Epithelial cell of proximal tubule (primary cell): Measurements from ENCODE around the gene AKT1S1. TPM values are rescaled to one million over a fixed set of nuclear protein-coding genes. Genes with fewer than 3 reads are reported as not detected.

ENCODE experiments used
- DNase-seq: peaks from one replicate; pipeline ENCODE4 v3.0.0-alpha.2; 2011; ENCODE audit warnings: low read depth
- H3K4me3 ChIP-seq: 2 replicates; pipeline ENCODE4 v1.5.1; 2011; ENCODE audit warnings: low read depth, mild to moderate bottlenecking, low read length
- total RNA-seq: library from RNA; depleted of rRNA; stranded (reverse); fragments of >200 nt; gene quantifications from 2 replicates; pipeline ENCODE4 v1.2.3, GENCODE V29; 2015
- TF ChIP-seq, protein P1 (sequence below): conservative IDR thresholded peaks from 2 replicates; pipeline ENCODE4 v1.5.1; 2012; ENCODE audit warnings: low read depth, mild to moderate bottlenecking, low read length

AKT1S1 gene
- total RNA-seq, 1 donor from 2014 or later: 25.8 TPM

DNA sequence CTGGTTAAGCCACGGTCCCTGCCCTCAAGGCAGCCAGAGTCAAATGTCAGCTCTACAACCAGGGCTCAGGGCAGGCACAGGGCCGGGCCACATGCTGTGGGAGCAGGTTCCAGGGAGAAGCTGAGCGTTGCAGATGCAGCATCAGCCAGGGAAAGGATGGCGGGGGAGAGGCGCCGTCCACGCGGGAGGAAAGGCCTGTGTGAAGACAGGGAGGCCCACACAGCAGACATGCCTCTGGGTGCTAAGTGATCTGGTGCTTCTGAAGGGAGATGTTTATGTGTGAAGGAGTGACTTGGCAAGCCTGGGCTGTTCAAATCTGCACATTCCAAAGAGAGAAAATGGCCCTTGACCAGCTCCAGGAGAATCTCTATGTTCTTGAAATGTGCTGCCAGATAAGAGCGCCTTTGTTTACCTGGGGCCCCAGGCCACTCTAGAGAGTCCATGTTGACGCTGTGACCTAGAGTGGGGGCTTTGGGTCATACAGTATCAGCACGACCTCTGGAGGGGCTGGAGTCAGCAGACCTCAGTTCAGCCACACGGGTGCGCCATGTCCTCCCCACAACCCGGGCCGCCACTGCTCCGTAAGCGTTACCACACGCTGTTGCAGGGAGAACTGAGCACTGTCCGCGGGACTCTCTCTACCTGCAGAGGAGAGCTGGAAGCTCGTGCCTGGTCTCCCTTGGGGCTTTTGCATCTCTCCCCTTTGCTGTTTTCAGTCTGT is 36.0 kb upstream of the AKT1S1 start:
- no peak overlapping the region for H3K4me3 ChIP-seq
- no peak for DNase-seq
- TF ChIP-seq, protein P1, sequence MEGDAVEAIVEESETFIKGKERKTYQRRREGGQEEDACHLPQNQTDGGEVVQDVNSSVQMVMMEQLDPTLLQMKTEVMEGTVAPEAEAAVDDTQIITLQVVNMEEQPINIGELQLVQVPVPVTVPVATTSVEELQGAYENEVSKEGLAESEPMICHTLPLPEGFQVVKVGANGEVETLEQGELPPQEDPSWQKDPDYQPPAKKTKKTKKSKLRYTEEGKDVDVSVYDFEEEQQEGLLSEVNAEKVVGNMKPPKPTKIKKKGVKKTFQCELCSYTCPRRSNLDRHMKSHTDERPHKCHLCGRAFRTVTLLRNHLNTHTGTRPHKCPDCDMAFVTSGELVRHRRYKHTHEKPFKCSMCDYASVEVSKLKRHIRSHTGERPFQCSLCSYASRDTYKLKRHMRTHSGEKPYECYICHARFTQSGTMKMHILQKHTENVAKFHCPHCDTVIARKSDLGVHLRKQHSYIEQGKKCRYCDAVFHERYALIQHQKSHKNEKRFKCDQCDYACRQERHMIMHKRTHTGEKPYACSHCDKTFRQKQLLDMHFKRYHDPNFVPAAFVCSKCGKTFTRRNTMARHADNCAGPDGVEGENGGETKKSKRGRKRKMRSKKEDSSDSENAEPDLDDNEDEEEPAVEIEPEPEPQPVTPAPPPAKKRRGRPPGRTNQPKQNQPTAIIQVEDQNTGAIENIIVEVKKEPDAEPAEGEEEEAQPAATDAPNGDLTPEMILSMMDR: no peak

DNA sequence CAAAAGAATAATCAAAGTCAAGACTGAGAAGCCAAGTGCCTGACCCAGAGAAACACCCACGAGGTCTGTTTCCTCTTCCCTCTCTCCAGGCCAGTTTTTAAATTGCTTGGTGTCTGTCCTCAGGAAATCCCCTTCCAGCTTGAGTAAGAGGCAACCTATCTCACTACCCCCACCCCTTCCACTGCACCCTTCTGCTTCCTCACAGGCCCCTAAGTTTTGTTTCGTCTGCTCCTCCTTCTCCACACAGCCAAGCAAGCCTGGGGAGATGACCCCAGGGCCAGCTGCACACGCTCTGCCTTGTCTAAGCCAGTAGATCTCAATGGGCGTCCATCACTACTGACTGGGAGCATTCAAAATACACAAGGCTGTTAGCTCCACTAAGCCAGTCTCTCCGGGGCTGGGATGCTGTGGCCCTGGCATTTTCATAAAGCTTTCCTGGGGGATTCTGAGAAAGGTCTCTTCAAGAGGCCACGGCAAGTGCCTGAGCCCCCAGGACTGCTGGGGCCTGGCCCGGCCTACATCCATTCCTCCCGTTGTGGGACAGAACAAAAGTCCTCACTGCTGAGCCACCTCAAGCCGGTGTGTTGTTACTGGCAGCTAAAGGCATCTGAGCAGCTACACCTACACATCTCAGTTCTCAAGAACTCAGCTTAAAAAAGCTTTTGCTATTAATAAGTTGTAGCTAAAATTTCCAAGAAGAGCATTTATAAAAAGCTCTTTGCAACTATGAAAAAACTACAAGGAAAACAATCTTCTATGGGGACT is 34.4 kb upstream of the AKT1S1 start:
- DNase-seq: no peak
- TF ChIP-seq, protein P1: no peak
- H3K4me3 ChIP-seq: no peak overlapping the region

DNA sequence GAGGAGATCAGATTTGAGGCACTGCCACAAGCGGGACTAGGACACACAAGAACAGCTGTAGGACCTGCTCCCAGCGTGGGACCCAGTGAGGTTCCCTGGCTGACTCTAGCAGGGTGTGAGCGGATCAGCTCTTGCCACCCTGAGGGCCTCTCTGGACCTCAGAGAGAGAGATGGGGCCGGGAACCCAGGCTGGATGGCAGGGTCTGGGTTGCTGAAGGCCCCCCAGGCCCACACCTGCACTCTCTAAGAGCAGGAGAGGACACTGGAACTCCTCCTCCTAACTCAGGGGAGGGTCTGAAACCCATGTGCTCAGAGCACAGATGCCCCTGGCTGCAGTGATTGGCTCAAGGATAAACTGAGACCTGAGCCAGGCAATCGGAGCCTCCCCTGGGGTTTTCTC is 33.0 kb upstream of the AKT1S1 start:
- H3K4me3 ChIP-seq: no peak overlapping the region
- no peak for DNase-seq
- TF ChIP-seq, protein P1: no peak

DNA sequence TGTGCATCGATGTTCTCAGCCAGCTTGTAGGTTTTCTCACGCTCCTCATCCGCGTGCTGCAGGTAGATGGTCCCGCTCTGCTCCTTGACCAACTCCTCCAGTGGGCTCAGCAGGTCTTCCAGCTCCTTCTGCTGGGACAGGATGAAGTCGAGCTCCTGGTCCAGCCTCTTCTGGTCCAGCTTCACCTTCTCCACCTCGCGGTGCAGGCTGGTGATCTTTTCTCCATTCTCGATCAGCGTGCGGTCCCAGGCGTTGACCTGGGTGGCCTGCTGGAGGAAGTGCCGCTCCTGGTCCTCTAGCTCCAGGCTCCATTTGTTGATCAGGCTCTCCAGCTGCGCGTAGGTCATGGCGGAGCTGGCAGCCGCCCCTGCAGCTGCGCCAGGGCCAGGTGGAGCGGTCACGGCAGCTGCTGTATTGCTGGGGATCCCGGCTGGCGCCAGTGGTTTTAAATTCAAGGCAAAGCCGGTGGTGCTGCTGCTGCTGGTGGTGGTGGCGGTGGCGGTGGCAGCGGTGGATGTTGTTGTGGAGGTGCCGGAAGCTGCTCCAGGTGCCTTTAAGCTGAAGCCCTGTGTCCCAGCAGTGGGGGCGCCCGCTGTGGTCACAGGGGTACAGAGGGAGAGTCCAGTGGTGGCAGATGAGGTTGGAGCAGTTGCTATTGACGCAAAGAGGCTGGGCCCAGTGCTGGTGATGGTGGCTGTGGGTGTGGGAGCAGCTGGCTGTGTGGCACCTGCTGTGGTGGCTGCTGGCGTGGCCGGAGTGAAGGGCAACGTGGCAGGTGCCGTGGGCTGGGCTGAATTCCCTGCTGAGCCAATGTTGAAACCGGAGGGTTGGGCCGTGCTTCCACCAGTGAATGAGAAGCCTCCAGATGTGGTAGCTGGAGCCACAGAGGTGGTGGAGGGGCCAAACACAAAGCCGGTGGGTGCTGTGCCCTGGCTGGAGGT is 31.6 kb upstream of the AKT1S1 start:
- TF ChIP-seq, protein P1: no peak
- H3K4me3 ChIP-seq: no peak overlapping the region
- DNase-seq: no peak

DNA sequence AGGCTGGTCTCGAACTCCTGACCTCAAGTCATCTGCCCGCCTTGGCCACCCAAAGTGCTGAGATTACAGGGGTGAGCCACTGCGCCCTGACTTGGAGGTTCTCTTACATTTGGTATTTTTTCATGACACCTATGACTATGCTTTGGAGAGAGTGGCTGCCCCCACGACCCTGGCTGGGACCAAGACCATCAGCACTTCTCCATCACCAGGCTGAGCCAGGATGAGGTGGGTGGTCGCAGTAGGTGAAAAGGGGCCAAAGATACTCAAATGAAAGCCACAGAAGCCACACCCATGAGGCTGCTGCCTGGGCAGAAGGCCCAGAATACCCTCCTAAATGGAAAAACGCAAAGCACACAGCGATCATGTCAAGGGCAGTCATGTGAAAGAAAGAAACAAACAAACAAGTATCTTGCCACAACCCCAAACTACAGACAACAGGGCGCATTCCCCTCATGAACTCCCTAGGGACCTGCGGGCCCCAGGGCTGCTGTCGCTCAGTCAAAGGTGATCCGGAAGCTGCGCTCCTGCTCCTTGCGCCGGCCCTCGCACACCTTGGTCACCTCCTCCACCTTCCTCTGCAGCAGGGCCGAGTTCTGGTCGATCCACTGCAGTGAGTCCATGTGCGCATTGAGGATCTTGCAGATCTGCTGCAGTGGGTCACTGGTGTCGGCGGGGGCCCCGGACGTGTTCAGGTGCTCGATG is 30.7 kb upstream of the AKT1S1 start:
- DNase-seq: no peak
- no peak overlapping the region for H3K4me3 ChIP-seq
- TF ChIP-seq, protein P1: no peak

DNA sequence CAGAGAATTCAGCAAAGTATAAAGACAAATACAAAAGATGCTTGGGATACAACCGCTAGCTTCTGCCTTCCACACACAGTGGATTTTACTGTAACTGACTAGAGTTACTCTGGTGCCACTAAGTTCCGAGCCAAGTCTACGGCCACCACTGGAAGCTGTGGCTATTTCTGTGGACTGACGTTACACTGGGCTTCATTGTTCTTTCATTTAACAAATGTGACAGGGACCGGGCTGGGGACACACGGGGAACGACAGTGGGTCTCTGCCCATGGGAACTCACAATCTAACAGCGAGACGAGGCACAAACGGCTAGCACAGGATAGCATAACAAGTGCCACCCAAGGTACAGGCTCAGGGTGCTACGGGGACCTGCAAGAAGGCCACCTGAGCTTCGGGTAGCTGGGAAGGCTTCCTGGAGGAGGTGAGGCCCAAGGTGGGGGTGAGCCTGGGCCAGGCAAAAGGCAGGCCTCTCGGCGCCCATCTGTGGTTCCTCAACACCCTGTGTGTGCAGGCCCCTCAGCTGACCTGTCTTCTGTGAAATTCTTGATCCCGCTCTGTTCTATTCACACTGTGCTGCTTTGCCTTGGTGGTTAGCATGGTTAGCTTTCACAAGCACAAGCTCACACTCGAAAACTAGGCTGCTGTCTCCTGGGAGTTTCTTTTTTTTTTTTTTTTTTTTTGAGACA is 29.9 kb upstream of the AKT1S1 start:
- no peak overlapping the region for H3K4me3 ChIP-seq
- no peak for DNase-seq
- TF ChIP-seq, protein P1: no peak
